Astrocyte of the hippocampus (primary cell): ENCODE measurements around the gene OTUD7B.
A peak's percentile ranks its signal among the peaks of the same experiment; 100 is the strongest.

Source experiments
- DNase-seq: peaks from one replicate; pipeline ENCODE4 v3.0.0; 2011; ENCODE audit warnings: low read depth, low spot score

The OTUD7B gene

DNA sequence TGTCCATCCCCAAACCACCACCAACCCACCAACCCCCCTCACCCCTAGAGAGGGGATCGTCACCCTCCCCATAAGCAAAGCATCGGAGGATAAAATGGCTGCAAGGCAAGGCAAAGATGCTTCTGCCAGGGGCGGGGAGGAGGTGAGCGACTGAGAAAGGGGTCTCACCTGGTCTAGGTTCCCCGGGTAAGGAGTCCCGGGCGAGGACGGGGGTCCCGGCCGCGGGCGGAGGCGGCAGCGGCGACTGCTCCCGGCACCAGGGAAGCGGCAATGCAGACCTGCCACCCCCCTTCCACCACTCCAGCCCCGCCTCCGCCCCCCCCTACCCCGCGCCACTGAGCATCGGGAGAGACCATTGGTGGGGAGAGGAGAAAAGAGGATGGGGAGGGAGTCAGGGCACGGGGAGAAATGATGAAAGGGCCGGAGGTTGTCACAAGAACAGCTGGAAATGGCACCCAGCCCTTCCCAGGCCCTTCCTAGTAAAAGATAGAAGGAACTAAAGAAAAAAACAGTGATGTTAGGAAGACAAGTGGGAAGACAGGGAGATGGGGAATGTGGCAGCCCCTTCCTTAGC is 92.9 kb downstream of the OTUD7B start, which contains the start of gene SV2A:
Gene SV2A (minus strand): TSS at position 274 of the 574 bp plus-strand sequence. CDS start 4,004 bp downstream, outside the sequence.
- DNase-seq = peak; percentile 79

DNA sequence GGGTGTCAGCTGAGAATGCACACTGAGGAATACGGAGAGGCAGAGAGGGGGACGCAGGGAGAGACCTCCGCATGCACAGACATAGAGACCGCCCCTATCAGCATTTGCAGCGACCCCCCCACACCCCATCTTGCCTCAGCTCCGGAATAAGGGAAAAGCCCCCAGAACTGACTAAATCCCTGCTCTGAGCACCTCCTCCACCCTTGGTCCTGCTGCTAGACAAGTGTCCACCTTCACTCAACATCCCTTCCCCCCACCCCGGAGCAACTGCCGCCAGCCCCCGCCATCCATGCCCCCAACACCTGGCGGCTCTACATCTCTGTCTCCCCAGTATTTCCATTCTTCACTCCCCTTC is 93.7 kb downstream of the OTUD7B start:
- no peak for DNase-seq

DNA sequence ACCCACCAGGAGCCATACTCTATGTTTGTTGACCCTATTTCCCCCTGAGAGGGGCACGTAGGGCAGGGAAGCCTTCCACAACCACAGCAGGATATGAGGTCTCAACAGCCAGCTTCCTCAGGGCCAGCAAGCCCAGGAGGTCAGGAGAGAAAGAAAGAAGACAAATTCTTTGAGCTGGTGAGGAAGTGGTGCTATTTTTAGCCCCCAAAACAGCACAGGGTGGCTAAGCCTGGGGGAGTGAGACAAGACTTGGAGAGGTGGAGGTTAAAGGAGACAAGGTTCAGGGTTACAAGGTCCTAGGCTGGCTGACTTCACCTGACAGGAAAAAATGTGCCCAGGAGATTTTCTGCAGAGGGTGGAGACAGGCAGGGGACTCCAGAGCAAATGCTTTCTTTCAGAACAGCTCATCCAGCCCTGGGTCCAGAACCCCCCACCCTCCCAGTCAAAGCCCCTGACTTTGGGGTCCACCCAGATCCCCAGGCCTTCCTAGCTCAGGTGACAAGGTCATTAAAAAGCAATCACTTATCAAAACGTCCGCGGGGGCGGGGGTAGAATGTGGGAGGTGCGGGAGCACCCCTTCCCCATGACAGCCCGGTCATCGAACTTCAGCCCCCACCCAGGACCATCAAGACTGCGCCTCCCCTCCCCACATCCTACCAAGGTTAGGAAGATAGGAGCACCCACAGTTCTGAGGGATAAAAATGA is 94.2 kb downstream of the OTUD7B start:
- no peak for DNase-seq

DNA sequence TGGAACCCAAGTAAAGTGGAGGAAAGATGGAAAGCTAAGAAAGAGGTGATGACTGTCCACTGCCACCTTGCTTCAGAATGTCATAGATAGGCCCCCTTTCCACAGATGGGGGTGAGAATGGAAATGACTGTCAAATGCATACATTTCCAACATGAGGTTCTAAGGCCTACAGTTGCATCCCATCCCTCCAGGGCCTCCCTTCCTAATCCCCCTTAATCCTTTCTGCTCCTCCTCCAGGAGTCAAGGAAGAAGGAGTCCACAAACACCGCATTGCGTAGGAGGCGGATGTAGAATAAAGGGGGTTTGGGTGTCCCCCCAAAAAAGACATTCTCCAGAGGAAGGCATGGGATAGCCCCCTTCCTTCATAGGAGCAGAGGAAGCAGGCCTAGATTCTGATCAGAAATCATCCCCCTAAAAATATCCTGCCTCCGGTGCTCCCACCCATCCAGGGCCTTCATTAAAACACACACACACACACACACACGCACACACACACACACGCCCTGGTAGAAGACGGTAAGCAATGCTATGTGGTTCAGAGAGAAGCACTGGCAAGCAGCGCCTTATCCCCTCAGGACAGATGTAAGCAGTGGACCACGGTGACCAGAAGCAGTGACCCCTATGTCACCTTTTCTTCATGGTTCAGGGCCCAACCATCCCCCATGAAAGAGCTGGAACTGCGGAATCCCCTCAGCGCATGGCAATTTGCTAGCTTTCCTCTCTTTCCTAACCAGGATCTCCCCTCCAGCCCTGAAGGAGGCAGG is 94.9 kb downstream of the OTUD7B start:
- no peak for DNase-seq

DNA sequence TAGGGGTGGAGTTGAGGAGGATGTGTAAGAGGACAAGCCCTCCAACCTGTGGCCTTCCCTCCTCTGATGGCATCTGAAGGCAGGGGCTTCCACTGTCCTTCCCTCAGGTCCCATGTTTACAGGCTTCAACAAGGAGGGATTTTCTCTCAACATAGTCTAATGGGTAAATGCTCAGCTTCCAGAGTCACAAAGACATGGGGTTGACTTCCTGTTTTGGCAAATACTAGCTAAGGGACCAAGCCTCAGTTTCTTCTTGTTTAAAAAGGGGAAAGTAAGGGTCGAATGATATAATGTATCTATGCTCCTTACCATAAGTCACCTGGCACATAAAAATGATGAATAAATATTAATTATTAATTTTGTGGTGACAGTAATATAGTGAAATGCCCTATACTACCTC is 96.0 kb downstream of the OTUD7B start:
- no peak for DNase-seq

DNA sequence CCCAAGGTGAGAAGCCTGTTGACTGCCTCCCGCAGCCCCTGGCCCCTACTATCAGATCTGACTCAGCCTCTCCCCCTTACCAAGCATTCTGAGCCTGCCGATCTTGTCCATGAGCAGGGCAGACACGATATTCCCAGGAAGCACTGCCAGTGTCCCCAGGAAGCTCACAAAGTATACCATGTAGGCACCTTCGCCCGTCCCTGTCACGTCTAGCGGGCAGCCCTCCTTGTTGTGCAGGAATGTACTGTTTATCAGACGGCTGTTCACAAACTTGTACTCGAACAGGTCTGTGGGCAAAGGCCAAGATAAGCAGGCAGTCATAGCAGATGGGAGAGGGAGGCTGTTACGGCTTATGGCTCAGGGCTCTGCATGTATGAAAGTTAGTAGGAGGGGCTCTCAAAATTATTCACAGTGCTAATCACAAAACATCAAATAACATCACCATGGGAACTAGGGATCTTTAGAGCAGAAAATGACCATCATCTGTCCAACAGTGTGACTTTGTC is 103.9 kb downstream of the OTUD7B start:
- no peak for DNase-seq

DNA sequence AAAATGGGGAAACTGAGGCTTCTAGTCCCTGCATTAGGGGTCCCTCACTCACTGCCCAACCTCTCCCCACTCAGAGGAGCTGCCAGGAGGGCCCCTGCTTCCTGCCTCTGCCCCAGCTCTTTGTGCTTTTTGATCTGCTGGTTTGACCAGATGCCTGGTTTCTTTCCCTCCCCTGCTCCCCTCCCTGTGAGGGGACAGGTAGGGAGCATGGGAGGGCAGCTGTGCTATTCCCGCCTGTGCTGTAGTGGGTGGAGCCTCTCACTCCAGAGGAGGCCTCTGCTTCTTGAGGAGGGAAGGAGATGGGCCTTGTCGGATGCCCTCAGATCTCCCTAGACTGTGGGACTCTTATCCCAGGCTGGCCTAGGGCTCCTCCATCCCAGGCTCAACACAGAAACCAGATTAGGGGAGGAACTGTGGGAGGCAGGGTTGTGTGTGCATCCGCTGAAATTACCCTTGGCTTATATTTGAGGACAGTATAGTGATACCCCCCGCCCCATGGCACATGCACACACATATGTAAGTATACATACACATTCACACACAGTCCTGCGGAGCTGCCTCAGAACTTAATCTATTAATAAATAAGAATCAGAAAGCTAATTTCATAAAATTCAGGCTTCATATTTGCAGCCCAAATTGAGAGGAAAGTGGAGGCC is 106.6 kb downstream of the OTUD7B start:
- DNase-seq = no peak

DNA sequence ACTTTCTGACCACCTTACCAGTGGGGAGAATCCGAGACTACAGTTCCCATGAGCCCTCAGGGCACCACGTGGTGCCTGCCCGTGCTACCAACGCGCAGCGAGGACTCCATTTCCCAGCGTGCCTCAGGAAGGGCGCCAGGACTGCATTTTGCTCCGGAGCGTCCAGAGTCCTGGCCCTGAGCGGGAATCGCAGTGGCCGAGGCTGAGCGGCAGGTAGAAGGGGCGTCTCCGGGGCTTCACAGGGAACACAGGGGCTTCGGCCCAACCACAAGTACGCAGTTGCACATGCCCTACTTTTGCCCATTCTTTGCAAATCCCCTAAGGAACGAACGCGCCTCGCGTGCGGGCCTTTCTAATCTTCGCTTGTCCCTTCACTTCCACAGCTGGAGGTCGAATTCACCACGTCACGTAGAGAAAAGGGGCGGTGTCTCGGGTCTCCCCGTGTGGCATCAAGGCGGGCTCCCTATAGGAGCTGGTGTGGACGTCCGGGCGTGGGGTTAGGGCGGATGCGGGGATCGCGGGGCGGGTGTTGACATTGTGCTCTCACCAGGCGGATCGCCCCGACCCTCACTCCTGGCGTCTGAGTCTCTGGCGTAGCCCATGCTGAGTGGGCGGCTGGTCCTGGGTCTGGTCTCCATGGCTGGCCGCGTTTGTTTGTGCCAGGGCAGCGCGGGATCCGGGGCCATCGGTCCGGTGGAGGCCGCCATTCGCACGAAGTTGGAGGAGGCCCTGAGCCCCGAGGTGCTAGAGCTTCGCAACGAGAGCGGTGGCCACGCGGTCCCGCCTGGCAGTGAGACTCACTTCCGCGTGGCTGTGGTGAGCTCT is 110.9 kb downstream of the OTUD7B start, which contains the start of gene BOLA1:
Gene BOLA1 (plus strand): TSS at position 109 of the 825 bp plus-strand sequence. CDS start 492 bp downstream, at position 601.
- peak; percentile 96 for DNase-seq

DNA sequence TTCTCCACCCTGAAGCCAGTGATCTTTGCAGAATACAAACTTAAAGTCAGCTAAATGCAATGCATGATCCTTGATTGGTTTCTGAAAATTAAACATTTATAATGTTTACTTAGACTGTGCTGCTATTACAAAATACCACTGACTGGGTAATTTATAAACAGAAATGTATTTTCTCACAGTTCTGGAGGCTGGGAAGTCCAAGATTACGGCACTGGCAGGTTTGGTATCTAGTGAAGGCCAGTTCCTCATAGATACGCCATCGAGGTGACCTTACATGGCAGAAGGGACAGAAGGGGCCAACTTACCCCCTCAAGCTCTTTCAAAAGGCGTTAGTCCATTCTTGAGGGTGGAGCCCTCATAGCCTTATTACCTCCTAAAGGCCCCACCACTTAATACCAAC is 114.0 kb downstream of the OTUD7B start:
- no peak for DNase-seq

DNA sequence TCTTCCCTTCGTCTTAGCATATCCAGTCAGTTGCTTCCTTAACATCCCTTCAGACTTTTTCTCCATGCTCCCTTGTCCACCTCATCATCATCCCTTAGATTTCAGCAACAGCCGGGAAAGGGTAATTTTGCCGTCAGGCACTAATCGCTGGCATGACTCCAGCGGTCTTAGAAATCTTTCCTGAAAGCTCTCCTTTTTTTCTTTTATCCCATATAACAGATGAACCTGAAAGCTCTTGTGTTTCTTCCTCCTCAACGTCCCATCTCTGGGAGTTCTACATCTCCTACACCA is 121.6 kb downstream of the OTUD7B start:
- DNase-seq = peak; percentile 55

DNA sequence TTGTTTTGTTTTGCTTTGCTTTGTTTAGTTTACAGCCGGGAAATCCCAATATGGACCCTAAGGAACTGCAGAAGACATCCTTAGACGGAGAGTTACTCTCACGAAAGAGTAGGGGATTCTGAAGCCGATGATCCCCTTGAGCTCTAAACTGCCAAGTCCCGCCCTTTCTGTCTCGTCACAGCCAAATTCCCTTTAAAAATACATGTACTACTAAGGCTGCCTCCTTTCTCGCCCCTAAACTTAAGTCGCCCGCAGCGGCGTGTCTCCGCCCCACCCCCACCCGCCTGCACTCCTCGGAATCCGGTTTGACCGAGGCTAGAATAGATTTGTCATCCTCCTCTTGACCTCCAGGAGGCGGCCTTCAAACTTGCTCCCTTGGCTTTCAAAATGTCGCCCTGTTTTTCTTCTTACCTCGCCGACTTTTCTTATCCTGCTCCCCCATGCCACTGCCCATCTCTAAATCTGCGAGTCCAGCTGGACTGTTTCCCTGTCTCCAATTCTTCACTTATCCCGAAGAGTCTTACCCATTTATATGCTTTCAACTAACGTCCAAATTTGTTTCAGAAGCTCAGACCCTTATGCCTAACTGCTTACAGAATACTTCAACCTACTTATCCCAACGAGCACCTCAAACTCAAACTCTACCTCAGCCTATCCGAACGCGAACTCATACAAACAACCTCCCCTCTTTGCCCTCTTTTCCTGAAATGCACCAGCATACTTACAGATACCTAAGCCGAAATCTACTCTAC is 122.1 kb downstream of the OTUD7B start:
- peak; percentile 92 for DNase-seq
